HTERT RPE-1 (cell line): Measurements from ENCODE around the gene TLE3.

Experiments used
- in situ Hi-C: fragments of 300-500 bp; cut with MboI; formaldehyde crosslinking; loops from 4 replicates; pipeline ENCODE4 v1.14.3; 2020; ENCODE audit warnings: low sequenced_read_pairs

Gene TLE3

DNA sequence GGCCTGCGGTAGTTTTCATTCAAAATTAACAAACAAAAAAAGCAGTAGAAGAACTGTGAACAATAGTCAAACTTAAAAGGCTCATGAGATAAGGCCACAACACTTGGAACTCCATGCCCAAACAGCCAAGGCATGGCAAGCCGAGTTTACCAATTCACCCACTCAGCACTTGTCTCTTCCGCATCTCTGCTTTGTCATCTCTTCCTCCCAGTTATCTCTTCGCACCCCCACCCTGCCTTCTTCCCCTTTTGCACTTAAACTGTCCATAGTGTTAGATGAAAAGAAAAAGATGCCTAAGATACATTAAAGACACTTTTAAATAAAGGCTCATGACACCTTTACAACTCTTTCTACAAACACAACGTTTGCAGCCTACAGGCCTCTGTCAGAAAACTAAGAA lies 11.1 kb downstream of the TLE3 start:
- in situ Hi-C loops = no loop called here

- in situ Hi-C loops = no loop called here
Observed at GRCh38 chr15:70084461-70084860, 13.3 kb downstream of the TLE3 start.

DNA sequence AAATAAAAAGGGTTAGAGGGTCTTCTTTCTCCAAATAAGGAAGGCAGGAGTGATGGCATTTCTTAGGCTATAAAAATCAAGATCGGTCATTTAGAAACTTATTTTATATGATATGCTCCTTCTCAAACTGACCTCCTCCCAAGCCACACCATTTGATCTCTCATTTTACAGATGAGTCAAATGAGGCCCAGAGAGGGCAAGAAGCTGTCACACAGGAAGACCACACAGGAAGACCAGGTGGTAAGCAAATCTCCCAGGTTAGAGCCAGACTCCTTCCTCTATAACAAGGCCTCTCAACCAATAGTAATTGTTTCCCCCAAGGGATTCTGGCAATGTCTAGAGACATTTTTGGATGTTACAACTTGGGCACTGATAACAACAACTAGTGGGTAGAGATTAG lies 13.8 kb downstream of the TLE3 start:
- in situ Hi-C loops = no loop called here

- in situ Hi-C loops = no loop called here
Observed at GRCh38 chr15:70083418-70083817, 14.3 kb downstream of the TLE3 start.

DNA sequence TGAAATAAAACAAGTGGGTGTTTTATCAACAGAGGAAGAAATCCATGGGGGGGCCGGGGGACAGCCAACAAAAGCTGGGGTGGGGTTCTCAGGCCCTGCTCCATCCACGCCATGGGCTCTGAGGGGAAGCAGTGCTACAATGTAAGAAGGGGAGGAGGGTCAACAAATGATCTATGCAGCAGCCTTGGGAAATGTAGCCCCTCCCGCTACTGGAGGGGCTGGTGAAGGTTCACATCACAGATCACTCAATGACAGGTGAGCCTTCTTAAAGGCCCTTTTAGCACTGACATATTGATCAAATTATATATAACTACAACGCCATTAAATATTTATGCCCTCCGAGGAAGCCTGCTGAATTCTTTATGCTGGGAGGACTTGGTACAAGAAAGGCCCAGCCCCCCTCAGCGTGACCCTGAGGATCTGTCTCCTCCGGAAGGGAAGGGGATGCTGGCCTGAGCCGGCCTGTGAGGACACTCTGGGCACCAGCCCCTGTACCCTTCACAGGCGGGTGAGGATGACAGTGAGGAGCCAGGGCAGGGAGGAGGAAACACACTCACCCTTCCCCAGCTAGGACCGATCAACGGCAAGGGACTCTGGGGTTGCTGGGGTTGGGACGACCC lies 15.3 kb downstream of the TLE3 start:
- in situ Hi-C loops = no loop called here

- in situ Hi-C loops = no loop called here
Observed at GRCh38 chr15:70081612-70082011, 16.1 kb downstream of the TLE3 start.

DNA sequence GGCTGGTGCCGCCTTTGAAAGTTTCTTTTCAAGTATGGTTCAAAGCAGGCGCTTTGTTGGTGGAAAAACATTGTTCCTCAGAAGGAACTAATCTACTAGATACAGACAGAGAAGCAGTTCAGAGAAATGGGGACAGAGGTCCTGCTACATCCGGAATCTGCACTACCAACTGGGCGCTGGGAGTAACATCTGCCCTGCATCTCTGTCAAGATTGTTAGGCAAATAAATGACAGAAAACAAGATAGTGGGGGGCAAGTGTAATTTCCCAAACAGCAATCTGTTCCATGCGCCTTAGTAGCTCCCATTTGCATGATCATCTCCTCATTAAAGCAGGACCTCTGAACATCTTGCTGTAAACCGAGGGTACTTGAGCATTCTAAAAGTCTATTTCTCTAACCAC lies 17.4 kb downstream of the TLE3 start:
- in situ Hi-C loops = no loop called here

- in situ Hi-C loops = no loop called here
Observed at GRCh38 chr15:70079888-70080287, 17.8 kb downstream of the TLE3 start.

DNA sequence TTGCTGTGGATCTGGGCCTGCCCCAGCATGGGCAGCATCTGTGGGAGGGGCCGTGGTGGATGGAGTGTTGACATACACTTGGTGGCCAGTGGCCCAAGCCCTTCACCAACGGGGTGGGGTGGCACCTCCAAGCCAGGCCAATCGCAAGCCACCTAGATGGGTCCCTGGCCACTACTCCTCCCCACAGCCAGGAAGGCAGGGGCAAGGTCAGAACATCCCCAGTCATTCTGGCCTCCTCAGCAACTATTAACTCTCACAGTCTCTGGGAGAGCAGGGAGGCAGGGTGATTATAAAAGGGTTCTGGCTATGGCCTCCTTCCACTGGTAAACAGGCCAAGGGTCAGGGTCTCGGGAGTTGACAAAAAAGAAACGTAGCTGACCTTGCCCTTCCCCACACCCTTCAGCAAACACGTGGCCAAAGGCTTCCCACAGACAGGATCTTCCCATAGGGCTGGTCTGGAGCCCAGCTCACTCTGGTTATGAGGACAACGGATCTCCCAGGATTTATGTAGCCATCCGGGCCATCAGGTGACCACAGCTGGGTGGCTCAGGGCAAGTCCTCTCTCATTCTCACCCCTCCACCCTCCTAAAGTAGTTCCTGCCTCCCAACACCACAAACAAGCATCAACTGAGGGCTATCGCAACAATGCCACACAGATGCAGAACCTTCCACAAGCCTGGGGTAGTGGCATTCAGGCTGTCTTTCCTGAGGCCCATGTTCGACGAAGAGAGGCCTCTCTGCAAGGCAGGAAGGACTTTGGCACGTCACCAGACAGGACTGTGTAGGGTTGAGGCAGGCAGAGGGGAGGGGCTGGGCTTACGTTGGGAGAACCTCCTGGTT lies 18.9 kb downstream of the TLE3 start:
- in situ Hi-C loops = no loop called here

DNA sequence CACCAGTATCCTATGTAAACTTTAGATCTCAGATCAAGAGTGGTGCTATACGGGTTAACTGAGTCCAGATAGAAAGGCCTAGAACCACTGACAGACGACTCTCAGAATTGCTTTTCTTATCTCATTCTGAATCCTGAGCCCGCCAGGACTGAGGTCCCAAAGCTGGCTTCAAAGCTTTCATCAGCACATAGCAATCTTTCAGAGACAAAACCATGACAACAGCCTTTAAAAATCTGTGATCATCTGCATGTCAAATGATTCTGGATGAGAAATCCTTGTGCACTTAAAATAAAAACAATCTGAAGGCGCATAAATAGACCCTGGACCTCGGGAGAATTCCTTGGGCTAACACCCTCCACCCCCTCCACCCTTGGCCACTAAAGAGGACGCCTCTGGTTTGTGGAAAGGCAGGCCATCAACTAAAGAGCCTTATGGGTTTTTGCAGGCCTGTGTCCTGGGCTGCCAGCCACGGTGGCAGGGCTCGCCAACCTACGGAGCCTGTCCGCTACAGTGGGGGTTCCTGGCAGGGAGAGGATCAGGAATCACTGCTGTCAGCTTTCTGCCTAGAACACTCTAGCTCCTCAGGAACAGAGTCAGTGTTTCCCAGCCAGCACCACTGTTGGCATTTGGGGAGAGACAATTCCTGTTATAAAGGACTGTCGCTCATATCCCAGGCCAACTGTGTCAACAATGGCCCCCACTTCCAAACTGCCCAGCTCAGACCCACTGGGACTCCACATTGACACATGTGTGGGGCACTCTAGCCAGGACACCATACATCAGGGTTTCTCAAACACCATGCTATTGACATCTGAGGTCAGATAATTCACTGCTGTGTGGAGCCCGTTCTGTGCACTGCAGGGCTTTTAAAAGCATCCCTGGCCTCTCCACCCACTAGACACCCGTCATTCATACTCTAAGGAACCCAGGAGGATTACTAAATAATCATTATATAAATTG lies 20.2 kb downstream of the TLE3 start:
- in situ Hi-C loops = no loop called here

DNA sequence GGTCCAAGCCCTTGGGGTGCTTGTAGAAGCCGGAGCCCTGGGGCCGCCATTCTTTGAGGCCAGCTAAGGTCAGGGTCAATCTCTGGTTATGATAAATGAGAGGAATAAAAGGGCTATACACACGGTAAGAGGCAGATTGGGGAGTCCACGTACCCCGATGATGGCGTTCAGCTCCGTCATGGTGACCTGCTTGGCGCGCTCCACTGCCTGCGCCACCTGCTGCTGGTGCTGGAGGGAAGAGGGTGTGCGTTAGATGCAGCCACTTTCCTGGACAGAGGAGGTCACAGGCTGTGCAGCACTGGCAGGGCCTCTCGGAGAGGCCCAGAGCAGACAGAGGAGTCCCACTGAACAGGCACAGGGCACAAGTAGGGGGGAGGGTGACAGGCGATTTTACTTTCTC lies 23.3 kb downstream of the TLE3 start:
- in situ Hi-C loops = no loop called here

DNA sequence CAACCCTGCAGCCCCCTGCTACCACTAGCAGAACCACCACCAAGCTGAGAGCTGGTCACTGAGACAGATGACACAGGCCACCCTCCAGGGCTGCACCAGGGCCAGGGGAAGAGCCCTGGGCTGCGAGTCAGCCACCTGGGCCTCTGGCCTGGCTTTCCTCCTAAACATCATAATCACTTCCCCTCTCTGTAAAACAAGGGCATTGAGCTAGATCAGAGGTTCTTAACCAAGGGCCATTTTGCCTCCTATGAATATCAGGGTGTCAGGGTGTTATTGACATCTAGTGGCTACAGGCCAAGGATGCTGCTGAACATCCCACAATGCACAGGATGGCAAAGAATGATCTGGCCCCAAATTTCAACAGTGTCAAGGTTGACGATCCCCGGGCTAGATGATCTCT lies 25.2 kb downstream of the TLE3 start:
- in situ Hi-C loops = no loop called here

- in situ Hi-C loops = no loop called here
Observed at GRCh38 chr15:70071799-70072198, 25.9 kb downstream of the TLE3 start.

- in situ Hi-C loops = no loop called here
Observed at GRCh38 chr15:70069716-70070115, 28.0 kb downstream of the TLE3 start.

DNA sequence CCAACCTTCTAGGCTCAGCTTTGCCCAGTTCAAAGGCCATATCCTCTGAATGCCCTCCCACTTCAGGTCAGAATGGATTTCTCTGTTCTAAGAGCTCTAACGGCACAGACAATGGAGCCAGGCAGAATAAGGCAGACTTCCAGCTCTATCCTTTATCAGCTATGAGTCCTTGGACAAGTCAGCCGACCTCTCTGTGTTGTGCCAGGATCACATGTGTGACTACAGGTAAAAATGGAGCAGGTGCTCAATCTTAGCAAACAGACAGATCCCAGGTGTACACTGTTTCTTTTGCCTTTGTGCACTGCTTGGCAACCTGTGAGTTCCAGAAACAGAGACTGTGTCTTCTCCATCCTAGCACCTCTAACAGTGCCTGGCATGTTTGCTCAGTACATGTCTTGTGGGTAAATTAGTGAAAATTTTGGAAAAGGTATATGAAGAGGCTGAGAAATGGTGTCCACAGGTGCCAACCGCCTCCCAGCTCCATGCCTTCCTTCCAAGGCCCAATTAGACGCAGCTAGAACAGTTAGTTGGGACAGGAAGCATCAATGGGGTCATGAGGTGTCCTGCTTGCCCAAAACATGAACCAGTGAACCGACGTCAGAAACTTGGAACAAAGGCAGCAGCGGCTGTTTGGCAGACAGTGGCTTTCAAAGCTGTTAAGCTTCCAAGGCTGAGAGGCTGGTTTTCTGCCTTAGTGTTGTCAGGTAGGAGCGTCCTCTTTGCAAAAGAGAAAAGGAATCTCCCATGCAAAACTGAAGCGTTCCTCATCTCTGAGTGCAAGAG lies 28.7 kb downstream of the TLE3 start:
- in situ Hi-C loops = no loop called here

GRCh38 chr15:70067681-70068080 lies 30.0 kb downstream of the TLE3 start:
- in situ Hi-C loops = no loop called here

DNA sequence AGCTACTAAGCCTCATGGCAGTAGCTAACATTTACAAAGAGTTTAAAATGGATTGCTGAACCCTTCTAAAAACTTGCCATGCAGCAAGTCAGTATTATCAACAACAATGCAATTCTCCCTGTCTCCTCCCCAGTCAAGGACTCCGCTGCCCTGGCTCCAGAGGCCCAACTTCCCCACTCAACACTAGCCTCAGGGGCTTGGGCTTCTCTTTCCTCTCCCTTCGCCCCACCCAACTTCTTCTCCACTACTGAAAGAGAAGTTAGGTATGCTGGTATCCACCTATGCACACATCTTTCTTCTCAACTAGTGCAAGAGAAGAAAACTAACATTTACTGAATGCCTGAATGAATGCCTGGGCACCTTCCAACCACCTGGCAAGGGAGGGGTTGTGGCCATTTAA lies 30.7 kb downstream of the TLE3 start:
- in situ Hi-C loops = no loop called here

GRCh38 chr15:70066447-70066846 lies 31.3 kb downstream of the TLE3 start:
- in situ Hi-C loops = no loop called here

- in situ Hi-C loops = no loop called here
Observed at GRCh38 chr15:70066004-70066403, 31.7 kb downstream of the TLE3 start.

DNA sequence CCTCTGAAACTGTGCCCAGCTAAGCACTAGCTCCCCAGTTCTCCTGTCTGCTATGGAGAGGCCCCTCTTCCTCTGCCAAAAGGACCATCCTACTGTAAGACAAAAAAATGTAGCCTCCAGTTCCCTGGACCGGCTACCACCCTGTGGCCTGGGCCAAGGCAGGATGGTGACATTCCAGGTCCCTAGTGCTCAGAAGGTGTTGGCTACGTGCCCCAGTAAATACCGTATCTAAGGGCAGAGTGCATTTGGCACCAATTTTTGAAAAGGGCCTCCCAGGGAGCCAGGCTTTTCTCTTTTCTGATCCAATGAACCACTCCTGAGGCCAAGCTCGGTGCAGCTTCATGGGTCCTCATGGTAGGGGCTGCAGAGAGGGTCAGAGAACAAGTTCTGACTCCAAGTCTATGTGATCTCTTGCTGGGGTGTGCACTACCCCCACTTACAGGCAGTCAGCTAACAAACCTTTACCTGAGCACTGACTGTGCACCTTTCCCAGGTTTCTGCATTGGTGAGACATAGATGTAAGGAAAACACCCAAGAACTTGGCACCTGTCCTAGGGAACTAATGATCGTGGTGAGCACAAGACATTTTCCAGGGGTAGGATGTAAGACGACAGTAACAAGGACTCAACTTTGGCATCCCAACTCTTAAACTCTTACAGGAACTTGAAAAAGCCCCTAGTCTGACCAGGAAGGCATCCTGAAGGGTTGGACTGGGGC lies 32.6 kb downstream of the TLE3 start:
- in situ Hi-C loops = no loop called here
